ENCODE data around the gene EBF3.

The EBF3 gene

GRCh38 chr10:129942936-129943715 lies 20.9 kb downstream of the EBF3 start:
- DNase-seq = no peak

GRCh38 chr10:129942391-129942790 lies 21.7 kb downstream of the EBF3 start:
- no peak for DNase-seq

- no peak for DNase-seq
Observed at GRCh38 chr10:129942019-129942277, 22.1 kb downstream of the EBF3 start.

GRCh38 chr10:129941199-129942018 lies 22.7 kb downstream of the EBF3 start:
- DNase-seq = no peak

GRCh38 chr10:129940617-129941198 lies 23.4 kb downstream of the EBF3 start:
- no peak for DNase-seq

- no peak for DNase-seq
Observed at GRCh38 chr10:129939416-129940275, 24.4 kb downstream of the EBF3 start.

GRCh38 chr10:129938460-129938859 lies 25.6 kb downstream of the EBF3 start:
- DNase-seq = no peak

- no peak for DNase-seq
Observed at GRCh38 chr10:129937351-129937751, 26.7 kb downstream of the EBF3 start.

GRCh38 chr10:129936923-129937300 lies 27.2 kb downstream of the EBF3 start:
- no peak for DNase-seq

- DNase-seq = no peak
Observed at GRCh38 chr10:129936266-129936922, 27.7 kb downstream of the EBF3 start.

GRCh38 chr10:129935867-129936152 lies 28.3 kb downstream of the EBF3 start:
- DNase-seq = no peak

GRCh38 chr10:129935102-129935866 lies 28.8 kb downstream of the EBF3 start:
- DNase-seq = no peak

- no peak for DNase-seq
Observed at GRCh38 chr10:129934196-129934925, 29.7 kb downstream of the EBF3 start.

- DNase-seq = no peak
Observed at GRCh38 chr10:129933456-129934092, 30.5 kb downstream of the EBF3 start.

GRCh38 chr10:129932751-129933433 lies 31.2 kb downstream of the EBF3 start:
- DNase-seq = no peak

- DNase-seq = no peak
Observed at GRCh38 chr10:129932182-129932581, 31.9 kb downstream of the EBF3 start.

GRCh38 chr10:129929343-129930292 lies 34.5 kb downstream of the EBF3 start:
- DNase-seq = no peak

GRCh38 chr10:129927351-129928120 lies 36.5 kb downstream of the EBF3 start:
- no peak for DNase-seq
